GM12872 (cell line): ENCODE results near the gene CIDEB.

Experiments
- CTCF ChIP-seq: IDR thresholded peaks from 3 replicates; pipeline ENCODE4 v1.5.1; 2011; ENCODE audit warnings: low read depth, mild to moderate bottlenecking, low read length, moderate library complexity; ENCODE audit not compliant: insufficient read depth

The CIDEB gene

GRCh38 chr14:24323341-24323740 is 15.6 kb upstream of the CIDEB start:
- TF ChIP-seq CTCF, result no peak

GRCh38 chr14:24322672-24323071 is 14.9 kb upstream of the CIDEB start:
- TF ChIP-seq CTCF, result no peak

- no peak for TF ChIP-seq CTCF
Measured at GRCh38 chr14:24321212-24321975, 13.6 kb upstream of the CIDEB start.

GRCh38 chr14:24317141-24317928 is 9.6 kb upstream of the CIDEB start:
- no peak for TF ChIP-seq CTCF

- TF ChIP-seq CTCF, result no peak
Measured at GRCh38 chr14:24316597-24316950, 8.8 kb upstream of the CIDEB start.

- no peak for TF ChIP-seq CTCF
Measured at GRCh38 chr14:24315807-24316596, 8.2 kb upstream of the CIDEB start.

- TF ChIP-seq CTCF, result no peak
Measured at GRCh38 chr14:24315243-24315806, 7.5 kb upstream of the CIDEB start.
